GM18909 (cell line): ENCODE data around the gene NSD2.

ENCODE experiments used
- ATAC-seq: cut with Tn5 transposase; IDR thresholded peaks from one replicate; pipeline ENCODE4 v1.9.1; 2021; ENCODE audit warnings: mild to moderate bottlenecking; ENCODE audit not compliant: unreplicated experiment, poor library complexity

Gene NSD2

GRCh38 chr4:1937550-1937949, 66.4 kb downstream of the NSD2 start:
- ATAC-seq, result no peak

DNA sequence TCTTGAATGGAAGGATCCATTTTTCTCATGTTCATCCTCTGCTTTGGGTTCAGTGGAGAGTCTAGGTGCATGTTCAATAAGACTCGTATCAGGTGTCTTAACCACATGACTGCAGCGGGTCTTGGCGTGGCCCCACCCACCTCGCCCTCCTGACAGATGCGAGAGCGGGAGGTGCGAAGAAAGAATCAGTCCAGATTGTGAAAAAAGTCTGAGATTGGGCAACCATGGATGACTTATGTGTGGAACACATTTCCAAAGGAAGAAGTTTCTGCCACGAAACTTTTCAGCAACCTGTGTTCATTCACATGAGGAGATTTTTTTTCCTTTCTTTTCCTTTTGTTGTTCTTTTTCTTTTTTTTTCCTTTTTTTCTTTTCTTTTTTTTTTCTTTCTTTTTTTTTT, 66.8 kb downstream of the NSD2 start:
- ATAC-seq, result no peak

DNA sequence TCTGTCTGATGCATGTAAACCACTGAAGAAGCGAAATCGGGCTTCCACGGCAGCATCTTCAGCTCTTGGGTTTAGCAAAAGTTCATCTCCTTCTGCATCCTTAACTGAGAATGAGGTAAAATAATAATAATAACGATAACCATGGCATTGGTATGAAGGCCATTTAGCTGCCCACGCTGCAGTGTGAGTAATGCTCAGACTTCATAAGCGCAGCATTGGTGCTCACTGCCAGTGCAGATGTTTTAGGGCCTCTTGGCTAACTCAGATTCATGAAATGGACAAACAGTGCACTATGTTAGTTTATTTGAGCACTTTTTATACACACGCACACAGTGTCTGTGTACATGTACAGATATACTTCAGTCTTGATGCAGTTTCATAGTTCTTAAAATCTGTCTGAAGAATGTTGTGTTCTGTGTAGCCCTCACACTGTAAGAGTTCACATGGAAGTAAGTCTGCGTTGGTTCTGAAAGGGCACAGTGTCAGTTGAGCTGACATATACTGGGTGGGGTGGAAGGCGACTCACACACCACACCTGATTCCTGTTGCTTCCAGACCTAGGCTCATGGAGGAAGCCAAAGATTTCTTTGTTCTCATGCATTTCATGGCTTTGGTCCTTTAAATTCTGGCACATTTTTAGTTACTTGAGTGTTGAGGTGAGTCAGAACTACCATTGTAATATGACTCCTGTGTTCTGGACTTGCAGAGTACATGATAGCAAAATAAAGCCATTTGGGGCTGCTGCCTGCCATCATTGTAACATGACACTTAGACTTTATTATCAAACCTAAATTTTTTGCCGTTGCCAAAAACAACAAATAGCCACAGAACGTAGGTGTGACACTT, 68.7 kb downstream of the NSD2 start:
- ATAC-seq, result no peak

GRCh38 chr4:1940566-1940965, 69.4 kb downstream of the NSD2 start:
- ATAC-seq, result no peak

- no peak for ATAC-seq
These were observed 72.7 kb downstream of the NSD2 start for GRCh38 chr4:1943928-1944327.

- no peak for ATAC-seq
These were observed 74.1 kb downstream of the NSD2 start for GRCh38 chr4:1945124-1945895.

GRCh38 chr4:1945912-1946311, 74.7 kb downstream of the NSD2 start:
- ATAC-seq, result no peak

DNA sequence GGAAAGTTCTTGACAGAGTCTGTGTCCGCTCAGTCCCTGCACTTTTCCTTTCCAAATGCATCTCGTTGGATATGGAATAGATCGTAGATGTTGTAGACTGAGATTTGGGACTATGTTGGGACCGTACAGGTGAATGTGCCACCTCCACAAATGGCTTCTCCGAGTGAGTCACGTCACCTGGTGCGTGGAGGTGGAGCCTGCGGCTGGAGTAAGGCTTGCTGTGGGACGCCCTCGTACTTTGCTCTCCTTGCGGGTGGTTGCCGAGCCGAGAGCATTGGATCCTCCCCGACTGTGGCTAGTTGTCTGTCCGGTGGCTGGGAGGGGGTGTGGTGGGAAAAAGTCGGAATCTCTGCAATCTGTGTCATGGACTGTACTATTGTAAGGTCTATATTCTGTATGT, 77.0 kb downstream of the NSD2 start:
- no peak for ATAC-seq

GRCh38 chr4:1948892-1949436, 77.8 kb downstream of the NSD2 start:
- no peak for ATAC-seq

DNA sequence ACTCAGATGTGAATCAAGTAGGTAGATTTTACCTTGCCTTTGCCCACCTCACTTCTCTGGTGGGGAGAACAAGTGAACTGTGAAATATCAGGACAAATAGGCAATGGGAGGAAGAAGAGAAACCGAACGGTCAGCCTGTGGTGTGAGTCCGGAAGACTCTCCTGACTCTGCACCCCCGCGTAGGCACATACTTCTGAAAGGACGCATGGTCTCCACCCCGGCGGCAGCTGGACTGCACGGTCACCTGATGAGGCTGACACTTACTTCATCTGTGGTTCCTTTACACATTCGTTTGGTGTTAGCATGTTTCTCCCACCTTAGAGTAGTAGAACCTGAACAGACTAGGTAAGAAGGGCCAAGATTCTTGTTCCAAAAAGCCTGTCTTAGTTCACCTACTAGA, 79.2 kb downstream of the NSD2 start:
- no peak for ATAC-seq

GRCh38 chr4:1952058-1952700, 81.0 kb downstream of the NSD2 start:
- ATAC-seq, result no peak

DNA sequence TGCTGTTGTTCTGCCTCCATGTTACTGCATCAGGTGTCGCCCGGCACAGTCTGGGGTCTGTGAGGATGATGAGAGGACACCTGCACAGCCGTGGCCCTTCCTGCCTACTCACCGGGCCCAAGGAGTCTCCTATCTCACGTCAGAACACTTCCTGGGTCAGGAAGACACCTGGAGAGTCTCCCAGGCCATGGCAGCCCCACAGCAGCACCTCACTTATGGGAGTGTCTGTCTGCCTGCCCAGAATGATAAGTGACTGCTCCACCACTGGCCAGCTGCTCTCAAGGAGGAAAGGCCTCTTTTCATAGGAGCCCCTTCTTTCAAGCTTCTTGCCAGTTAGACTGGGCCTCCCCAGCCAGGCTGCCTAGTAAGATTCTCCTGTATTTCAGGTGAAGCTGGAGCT, 81.5 kb downstream of the NSD2 start:
- ATAC-seq, result no peak

DNA sequence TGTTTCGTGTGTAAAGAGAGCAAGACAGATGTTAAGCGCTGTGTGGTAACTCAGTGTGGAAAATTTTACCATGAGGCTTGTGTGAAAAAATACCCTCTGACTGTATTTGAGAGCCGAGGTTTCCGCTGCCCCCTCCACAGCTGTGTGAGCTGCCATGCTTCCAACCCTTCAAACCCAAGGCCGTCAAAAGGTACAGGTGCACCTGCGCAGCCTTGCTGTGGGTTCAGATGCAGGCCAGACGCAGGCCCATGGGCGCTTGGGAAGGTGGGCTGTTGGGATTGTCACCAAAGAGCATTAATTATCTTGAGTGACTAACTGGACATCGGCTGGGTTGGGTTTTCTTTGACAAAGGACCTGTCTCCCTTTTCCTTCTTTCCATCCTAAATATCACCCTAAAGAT, 82.1 kb downstream of the NSD2 start:
- no peak for ATAC-seq

- no peak for ATAC-seq
These were observed 85.4 kb downstream of the NSD2 start for GRCh38 chr4:1956631-1957030.

DNA sequence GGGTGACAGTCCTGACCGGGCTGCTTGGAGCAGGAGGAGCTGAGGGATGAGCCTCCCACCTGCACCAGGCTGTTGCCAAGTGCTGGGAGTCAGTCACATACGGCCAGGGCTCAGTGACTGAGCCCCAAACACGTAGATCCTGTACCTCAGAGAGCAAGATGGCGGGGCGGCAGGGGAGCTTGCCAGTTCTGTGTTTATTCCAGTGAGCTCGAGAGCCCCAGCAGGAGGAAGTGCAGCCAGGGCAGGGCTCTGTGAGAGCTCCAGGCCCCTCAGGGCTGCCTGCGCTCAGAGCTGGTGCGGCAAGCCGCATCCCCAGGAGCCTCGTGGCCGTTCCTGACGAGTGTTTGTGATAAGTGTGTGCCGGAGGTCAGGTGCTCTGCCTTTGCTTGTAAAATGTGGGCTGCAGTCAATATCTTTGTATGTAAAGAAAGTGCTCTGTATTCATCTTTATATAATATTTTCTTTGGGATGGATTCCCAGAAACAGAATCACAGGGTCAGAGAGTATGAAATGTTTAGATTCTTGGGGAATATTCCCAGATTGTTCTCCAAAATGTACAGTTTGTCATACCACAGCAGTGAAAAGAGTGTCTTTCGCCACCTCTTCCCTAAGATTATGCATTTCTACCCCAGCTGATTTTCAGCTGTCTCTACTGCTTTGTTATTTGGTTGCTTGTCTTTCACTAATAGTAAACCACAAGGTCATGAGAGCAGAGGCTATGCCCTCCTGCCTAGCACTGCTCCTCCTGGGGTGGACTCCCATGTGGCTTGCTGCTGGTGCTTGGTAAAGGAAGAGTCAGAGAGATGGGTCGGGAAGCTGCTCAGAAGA, 87.3 kb downstream of the NSD2 start:
- ATAC-seq, result no peak

DNA sequence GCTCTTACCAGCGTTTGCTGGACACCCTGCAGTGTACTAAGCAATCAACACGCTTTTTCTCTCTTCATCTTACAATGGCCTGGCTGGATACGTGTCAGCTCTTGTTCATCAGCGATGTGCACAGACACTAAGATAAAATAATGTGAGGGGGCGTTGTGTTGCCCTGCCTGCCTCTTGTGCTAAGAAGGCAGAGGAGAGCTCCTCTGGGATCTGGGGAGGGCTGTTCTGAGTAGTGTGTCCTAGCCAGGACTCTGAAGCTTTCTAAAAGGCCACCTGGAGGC, 87.9 kb downstream of the NSD2 start:
- no peak for ATAC-seq

- no peak for ATAC-seq
These were observed 89.1 kb downstream of the NSD2 start for GRCh38 chr4:1960170-1960825.

- ATAC-seq, result no peak
These were observed 89.8 kb downstream of the NSD2 start for GRCh38 chr4:1961038-1961437.

GRCh38 chr4:1961563-1961962, 90.4 kb downstream of the NSD2 start:
- ATAC-seq, result no peak

DNA sequence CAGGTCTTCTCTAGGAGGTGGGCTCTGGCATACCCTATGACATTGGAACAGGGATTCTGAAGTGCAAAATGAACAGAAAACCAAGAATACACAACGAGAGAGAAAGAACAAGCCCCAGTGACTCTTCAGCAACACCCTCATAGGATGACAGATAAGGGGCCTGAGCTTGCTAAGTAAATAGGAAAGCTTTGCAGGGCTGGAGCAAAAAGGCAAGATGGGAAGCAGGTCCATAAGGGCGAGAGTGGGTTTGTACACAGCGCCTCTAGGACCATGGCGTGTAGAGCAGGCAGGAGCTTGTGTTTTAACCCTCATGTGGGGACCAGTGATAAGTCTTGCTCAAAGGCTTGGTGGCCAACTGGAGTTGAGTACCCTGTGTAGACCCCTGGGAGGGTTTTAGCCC, 91.8 kb downstream of the NSD2 start:
- no peak for ATAC-seq
